A549 treated with DMSO at 1 μM for 4 hours (cell line): ENCODE data around the gene WTIP. TPM values are rescaled to one million over a fixed set of nuclear protein-coding genes. Genes with fewer than 3 reads are reported as not detected.

Experiments used
- total RNA-seq: library from RNA; stranded (reverse); fragments of 200-300 nt; extraction: Qiagen RNA extraction; gene quantifications from 5 replicates; pipeline ENCODE4 v1.2.3, GENCODE V29; 2022; ENCODE audit warnings: low read depth

WTIP gene
- total RNA-seq = 24.9 to 32.8 TPM (median 32.0 TPM) in 5 replicates

GRCh38 chr19:34480971-34481841 lies at the start of gene WTIP:
Gene WTIP (plus strand): TSS chr19:34481758. CDS start chr19:34481975, 217 bp downstream.

Other genes starting within 250 kb of the WTIP start
- 9.5 to 14.0 TPM (median 12.8 TPM) in 5 replicates for gene GARRE1, start 227.2 kb upstream of the WTIP start, total RNA-seq
- 669 to 794 TPM (median 742 TPM) in 5 replicates for gene GPI, start 116.6 kb upstream of the WTIP start, total RNA-seq
- 27.4 to 35.9 TPM (median 33.8 TPM) in 5 replicates for gene PDCD2L, start 77.4 kb upstream of the WTIP start, total RNA-seq
- gene UBA2, start 53.4 kb upstream of the WTIP start, total RNA-seq = 259 to 326 TPM (median 315 TPM) in 5 replicates
- gene SCGB2B2, start 195.4 kb downstream of the WTIP start, total RNA-seq = 0.03 to 0.19 TPM (median 0.08 TPM) in 3 of 5 replicates, not detected in the others
- 14.6 to 20.3 TPM (median 17.5 TPM) in 5 replicates for gene ZNF302, start 195.9 kb downstream of the WTIP start, total RNA-seq